Measurements from ENCODE around the gene UBAC2. TPM values are rescaled to one million over a fixed set of nuclear protein-coding genes. Genes with fewer than 3 reads are reported as not detected.
"Not testable (repeated sequence)": the region's sequence is repeated elsewhere in the genome, so short reads cannot be mapped to it uniquely, and the experiment has no call there.

The UBAC2 gene
- total RNA-seq, 2 donors from 2014 or later: 39.0 to 46.1 TPM

DNA sequence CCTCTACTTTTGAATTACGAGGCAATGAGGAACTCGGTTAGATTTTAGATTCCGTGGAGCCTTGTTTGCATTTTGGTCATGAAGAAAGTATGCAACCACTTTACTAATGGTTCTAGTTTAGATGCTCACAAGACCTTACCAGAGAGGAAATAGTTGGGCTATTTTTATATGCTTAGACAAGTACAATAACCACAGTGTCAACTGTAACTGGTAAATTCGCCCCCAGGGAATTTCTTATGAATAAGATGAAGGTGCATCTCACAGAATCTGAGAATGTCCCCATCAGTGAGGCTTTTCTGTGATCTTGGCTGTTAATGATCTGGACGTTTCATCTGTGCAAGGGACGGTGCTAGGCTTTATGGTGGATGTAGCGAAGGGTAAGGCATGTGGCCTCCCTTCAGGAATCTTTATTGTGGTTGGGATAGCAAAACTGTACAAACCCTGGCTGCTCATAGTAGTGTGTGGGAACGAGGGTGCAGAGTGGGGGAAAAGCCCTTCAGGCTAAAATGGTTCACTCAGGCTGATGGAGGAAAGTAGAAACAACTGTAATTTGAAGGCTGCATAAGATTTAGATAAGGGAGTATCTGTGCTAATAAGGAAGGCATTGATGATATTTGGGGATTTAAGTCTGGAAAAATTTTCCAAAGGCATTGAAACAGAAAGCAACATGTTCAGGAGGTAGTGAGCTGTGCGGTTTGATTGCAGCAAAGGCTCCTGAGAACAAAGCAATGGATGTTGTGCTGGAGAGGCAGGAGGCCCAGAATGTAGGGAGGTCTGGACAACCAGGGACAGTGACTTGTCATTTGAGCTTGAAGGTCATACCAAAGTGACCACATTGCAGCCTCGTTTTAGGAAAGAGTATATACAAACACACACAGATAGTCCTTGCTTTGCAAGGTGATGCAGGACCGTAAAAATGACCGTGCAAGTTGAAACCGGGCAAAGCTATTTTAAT is 28.4 kb downstream of the UBAC2 start:
- Mint-ChIP-seq H3K9me3 (no peaks in the 10 kb centered on the region), H3K4me1 (peaks cover 49% of the 10 kb centered on the region), H3K36me3 (ENCODE audit: low read depth) (peaks cover 12% of the 10 kb centered on the region), H3K27me3 (no peaks in the 10 kb centered on the region), H3K27ac (peak overlapping the region; percentile 65), H3K4me3 (peak overlapping the region; percentile 79)
- peak; percentile 72 for ATAC-seq (replicated peaks)

GRCh38 chr13:99230588-99230987 is 29.9 kb downstream of the UBAC2 start:
- not testable (repeated sequence) for H3K27ac Mint-ChIP-seq, H3K9me3 Mint-ChIP-seq, H3K27me3 Mint-ChIP-seq
- H3K4me1 Mint-ChIP-seq: peaks cover 45% of the 10 kb centered on the region
- peak overlapping the region; percentile 79 for H3K4me3 Mint-ChIP-seq
- peaks cover 12% of the 10 kb centered on the region for H3K36me3 Mint-ChIP-seq (ENCODE audit: low read depth)
- ATAC-seq (replicated peaks): peak; percentile 63

DNA sequence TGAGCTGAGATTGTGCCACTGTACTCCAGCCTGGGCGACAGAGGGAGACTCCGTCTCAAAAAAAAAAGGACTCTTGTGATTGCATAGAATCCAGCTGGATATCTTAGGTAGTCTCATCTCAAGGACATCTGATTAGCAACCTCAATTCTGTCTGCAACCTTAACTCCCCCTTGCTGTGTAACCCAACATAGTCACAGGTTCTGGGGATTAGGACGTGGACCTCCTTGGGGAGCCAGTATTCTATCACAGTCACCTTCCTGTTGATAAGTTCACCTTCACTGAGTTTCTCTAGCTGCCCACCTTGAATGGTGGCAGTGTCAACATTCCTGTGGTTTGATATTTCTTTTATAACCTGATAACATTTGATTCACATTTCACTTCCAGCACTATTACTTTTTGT is 30.3 kb downstream of the UBAC2 start:
- Mint-ChIP-seq H3K27ac (no peak overlapping the region), H3K27me3 (no peaks in the 10 kb centered on the region), H3K4me1 (peaks cover 43% of the 10 kb centered on the region), H3K9me3 (no peaks in the 10 kb centered on the region), H3K36me3 (ENCODE audit: low read depth) (peaks cover 14% of the 10 kb centered on the region), H3K4me3 (peak overlapping the region; percentile 79)
- ATAC-seq (replicated peaks): peak; percentile 10

GRCh38 chr13:99231721-99232120 is 31.1 kb downstream of the UBAC2 start:
- ATAC-seq (replicated peaks): no peak
- Mint-ChIP-seq H3K9me3 (no peaks in the 10 kb centered on the region), H3K27me3 (no peaks in the 10 kb centered on the region), H3K4me3 (peak overlapping the region; percentile 79), H3K27ac (peak overlapping the region; percentile 56), H3K4me1 (peaks cover 42% of the 10 kb centered on the region), H3K36me3 (ENCODE audit: low read depth) (peaks cover 16% of the 10 kb centered on the region)

- Mint-ChIP-seq H3K27me3 (no peaks in the 10 kb centered on the region), H3K27ac (peak overlapping the region; percentile 85), H3K4me3 (peak overlapping the region; percentile 83), H3K4me1 (peaks cover 38% of the 10 kb centered on the region), H3K9me3 (no peaks in the 10 kb centered on the region), H3K36me3 (ENCODE audit: low read depth) (peaks cover 53% of the 10 kb centered on the region)
- ATAC-seq (replicated peaks): peak; percentile 85
These were observed 37.5 kb downstream of the UBAC2 start for GRCh38 chr13:99237981-99238662.

DNA sequence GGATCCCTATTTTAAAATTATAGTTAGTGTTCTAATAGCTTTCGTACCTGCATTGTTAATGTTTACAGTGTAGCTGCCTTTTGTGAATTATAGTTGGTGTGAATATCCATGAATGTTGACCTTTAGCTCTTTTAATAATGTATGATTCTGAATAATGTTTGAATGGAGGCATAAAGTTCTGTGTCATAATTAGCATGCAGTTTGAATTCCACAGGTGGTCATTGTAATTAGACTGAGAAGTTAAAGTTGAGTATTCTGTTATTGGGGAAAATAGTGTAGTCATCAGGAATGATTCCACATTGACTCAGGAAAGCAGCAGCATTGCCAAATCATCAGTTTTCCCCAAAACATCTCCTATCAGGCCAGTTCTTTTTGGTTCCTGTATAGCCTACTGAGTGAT is 45.4 kb downstream of the UBAC2 start:
- ATAC-seq (replicated peaks): no peak
- H3K9me3 Mint-ChIP-seq: no peaks in the 10 kb centered on the region
- H3K36me3 Mint-ChIP-seq (ENCODE audit: low read depth): peaks cover 82% of the 10 kb centered on the region

GRCh38 chr13:99249178-99249577 is 48.5 kb downstream of the UBAC2 start:
- H3K36me3 Mint-ChIP-seq (ENCODE audit: low read depth): peaks cover 78% of the 10 kb centered on the region
- H3K4me3 Mint-ChIP-seq; ATAC-seq (replicated peaks); H3K9me3 Mint-ChIP-seq; H3K27me3 Mint-ChIP-seq: not testable (repeated sequence)
- H3K4me1 Mint-ChIP-seq: peaks cover 36% of the 10 kb centered on the region
- peak overlapping the region; percentile 22 for H3K27ac Mint-ChIP-seq

More for the DNA sequence above, 45.4 kb downstream of the UBAC2 start:
- Mint-ChIP-seq H3K27me3 (no peaks in the 10 kb centered on the region), H3K4me1 (peaks cover 24% of the 10 kb centered on the region), H3K4me3 (no peak overlapping the region), H3K27ac (no peak overlapping the region)

DNA sequence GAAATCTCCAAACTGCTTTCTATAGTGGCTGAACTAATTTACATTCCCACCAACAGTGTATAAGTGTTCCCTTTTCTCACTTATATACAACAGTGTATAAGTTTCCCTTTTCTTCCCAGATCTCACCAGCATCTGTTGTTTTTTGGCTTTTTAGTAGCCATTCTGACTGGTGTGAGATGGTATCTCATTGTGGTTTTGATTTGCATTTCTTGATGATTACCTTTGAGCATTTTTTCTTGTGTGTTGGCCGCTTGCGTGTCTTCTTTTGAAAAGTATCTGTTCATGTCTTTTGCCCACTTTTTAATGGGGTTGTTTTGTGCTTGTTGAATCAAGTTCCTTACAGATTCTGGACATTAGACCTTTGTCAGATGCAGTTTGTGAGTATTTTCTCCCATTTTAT is 49.0 kb downstream of the UBAC2 start:
- H3K4me1 Mint-ChIP-seq: peaks cover 36% of the 10 kb centered on the region
- ATAC-seq (replicated peaks): peak; percentile 26
- not testable (repeated sequence) for H3K27ac Mint-ChIP-seq, H3K4me3 Mint-ChIP-seq, H3K9me3 Mint-ChIP-seq, H3K27me3 Mint-ChIP-seq
- H3K36me3 Mint-ChIP-seq (ENCODE audit: low read depth): peaks cover 76% of the 10 kb centered on the region

DNA sequence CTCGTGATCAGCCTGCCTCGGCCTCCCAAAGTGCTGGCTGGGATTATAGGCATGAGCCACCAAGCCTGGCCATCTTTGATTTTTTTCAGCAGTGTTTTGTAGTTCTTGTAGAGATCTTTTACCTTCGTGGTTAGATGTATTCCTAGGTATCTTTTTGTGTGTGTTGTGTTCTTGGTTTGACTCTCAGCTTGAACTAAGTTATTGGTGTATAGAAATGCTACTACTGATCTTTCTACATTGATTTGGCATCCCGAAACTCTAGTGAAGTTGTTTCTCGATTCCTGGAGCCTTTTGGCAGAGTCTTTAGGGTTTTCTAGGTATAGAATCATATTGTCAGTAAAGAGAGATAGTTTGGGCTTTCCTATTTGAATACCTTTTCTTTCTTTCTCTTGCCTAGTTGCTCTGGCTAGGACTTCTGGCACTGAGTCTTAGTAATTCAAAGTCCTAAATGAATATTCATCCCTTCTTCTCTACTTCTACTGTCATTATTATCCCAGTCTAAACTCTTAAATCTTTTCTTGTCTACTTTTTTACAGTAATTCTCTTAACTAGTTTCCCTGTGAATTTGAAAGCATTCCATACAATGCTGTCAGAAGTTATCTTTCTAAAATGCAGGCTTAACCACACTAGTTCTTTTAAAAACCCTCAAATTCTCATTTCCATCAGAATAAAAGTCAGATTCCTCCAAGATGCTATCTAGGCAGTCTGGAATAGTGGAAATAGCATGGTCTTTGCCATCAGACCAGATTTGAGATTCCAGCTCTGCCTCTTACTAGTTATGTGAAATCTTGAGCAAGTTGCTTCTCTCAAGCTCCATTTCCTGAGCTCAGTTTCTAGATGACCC is 50.5 kb downstream of the UBAC2 start:
- Mint-ChIP-seq H3K9me3 (no peaks in the 10 kb centered on the region), H3K4me1 (peaks cover 47% of the 10 kb centered on the region), H3K4me3 (peak overlapping the region; percentile 60), H3K27ac (peak overlapping the region; percentile 57), H3K27me3 (no peaks in the 10 kb centered on the region), H3K36me3 (ENCODE audit: low read depth) (peaks cover 78% of the 10 kb centered on the region)
- ATAC-seq (replicated peaks): peak; percentile 84

DNA sequence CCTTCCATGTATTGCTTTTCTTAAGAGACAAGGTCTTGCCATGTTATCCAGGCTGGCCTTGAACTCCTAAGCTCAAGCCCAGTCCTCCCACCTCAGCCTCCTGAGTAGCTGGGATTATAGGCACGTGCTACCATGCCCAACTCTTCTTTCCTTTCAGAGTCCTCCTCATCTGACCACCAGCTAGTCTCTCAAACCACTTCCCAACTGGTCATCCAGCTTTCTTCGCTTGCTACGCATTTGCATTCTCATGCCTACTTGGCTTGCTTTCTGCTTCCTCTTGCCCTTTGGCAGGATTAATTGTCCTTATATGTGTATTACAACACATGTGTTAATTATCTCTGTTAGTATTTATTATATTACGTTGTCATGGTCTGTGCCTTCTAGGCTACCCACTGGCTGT is 51.3 kb downstream of the UBAC2 start:
- peak overlapping the region; percentile 57 for H3K27ac Mint-ChIP-seq
- H3K9me3 Mint-ChIP-seq: no peaks in the 10 kb centered on the region
- peaks cover 80% of the 10 kb centered on the region for H3K36me3 Mint-ChIP-seq (ENCODE audit: low read depth)
- H3K27me3 Mint-ChIP-seq: no peaks in the 10 kb centered on the region
- peak overlapping the region; percentile 60 for H3K4me3 Mint-ChIP-seq
- peaks cover 47% of the 10 kb centered on the region for H3K4me1 Mint-ChIP-seq
- no peak for ATAC-seq (replicated peaks)

DNA sequence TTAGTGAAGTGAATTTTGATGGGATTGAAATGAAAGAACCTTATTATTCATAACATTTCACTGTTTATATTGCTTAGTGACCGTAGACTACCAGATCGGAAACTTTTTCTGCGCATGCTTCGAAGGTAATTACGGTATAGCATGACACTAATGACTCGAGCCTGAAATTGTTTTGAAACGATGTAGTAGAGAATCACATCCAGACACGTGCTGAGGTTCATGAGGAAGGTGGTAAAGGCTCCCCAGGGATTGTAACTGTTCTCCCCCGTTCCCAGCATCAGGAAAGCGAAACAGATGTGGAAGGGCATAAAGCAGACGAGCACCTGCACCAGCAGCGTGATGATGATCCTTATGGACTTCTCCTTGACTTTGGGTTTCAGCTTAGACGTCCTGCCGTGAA is 54.2 kb downstream of the UBAC2 start:
- H3K4me1 Mint-ChIP-seq: peaks cover 49% of the 10 kb centered on the region
- H3K27ac Mint-ChIP-seq: peak overlapping the region; percentile 44
- H3K4me3 Mint-ChIP-seq: peak overlapping the region; percentile 93

DNA sequence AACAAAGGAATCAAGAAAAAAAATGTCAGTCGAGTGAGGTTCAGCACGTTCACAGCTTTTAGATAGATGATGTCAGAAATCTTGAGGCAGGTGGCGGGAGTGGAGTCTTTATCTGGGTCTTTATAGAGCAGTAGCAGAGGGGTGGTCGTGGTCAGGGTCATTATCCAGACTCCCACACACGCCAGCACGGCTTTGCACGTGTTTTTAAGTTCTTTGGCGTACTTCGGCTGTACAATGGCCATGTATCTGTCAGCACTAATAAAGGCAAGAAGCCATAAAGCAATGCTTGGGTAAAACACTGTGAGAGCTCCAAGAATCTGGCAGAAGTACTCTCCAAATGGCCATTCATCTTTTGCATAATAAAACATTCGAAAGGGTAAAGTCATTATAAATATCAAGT is 54.6 kb downstream of the UBAC2 start:
- Mint-ChIP-seq H3K4me1 (peaks cover 49% of the 10 kb centered on the region), H3K4me3 (peak overlapping the region; percentile 93), H3K9me3 (no peaks in the 10 kb centered on the region)

More for the DNA sequence above, 54.2 kb downstream of the UBAC2 start:
- no peak for ATAC-seq (replicated peaks)
- peaks cover 77% of the 10 kb centered on the region for H3K36me3 Mint-ChIP-seq (ENCODE audit: low read depth)
- no peaks in the 10 kb centered on the region for H3K27me3 Mint-ChIP-seq
- no peaks in the 10 kb centered on the region for H3K9me3 Mint-ChIP-seq

DNA sequence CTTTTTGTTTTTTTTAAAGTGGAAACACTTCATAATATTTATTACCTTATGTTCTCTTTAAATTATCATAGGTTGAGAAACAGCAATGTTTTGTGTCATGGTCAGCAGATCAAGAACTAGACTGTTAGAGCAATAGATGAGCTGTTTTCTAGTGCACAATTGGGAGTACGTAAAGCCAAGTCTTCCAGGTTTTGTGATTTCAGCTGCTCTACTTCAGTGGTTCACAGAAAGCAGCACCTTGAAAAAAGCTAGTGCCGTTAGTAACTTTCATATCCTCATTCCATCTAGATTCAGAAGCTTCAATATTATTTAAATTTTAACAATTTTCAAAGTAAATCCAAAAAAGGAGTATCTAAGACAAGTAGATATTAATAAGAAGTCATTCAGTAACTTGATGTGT is 55.6 kb downstream of the UBAC2 start:
- peak overlapping the region; percentile 93 for H3K4me3 Mint-ChIP-seq
- H3K27me3 Mint-ChIP-seq: no peaks in the 10 kb centered on the region
- peak overlapping the region; percentile 5 for H3K27ac Mint-ChIP-seq
- H3K4me1 Mint-ChIP-seq: peaks cover 45% of the 10 kb centered on the region
- peaks cover 67% of the 10 kb centered on the region for H3K36me3 Mint-ChIP-seq (ENCODE audit: low read depth)
- ATAC-seq (replicated peaks): no peak
- H3K9me3 Mint-ChIP-seq: no peaks in the 10 kb centered on the region

More for the DNA sequence above, 54.6 kb downstream of the UBAC2 start:
- peak overlapping the region; percentile 44 for H3K27ac Mint-ChIP-seq
- peaks cover 77% of the 10 kb centered on the region for H3K36me3 Mint-ChIP-seq (ENCODE audit: low read depth)
- H3K27me3 Mint-ChIP-seq: no peaks in the 10 kb centered on the region
- no peak for ATAC-seq (replicated peaks)

DNA sequence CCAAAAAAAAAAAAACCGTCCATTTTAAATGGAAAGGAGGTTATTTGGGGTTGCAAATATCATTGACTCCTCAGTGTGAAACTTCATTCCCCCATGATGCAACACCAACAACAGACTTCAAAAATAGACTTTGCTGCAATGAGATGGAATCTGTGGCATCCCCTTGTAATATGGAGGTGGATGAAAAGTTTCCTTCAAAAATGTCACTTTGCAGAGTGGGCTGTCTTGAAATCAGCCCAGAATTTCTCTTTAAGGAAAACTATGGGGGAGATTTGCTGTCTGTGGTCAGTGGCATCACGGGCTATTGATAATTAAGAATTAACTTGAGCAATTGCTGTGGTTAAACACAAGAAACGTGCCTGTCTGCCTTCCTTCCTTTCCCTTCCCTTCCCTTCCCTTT is 56.1 kb downstream of the UBAC2 start:
- Mint-ChIP-seq H3K4me1 (peaks cover 42% of the 10 kb centered on the region), H3K4me3 (peak overlapping the region; percentile 93), H3K9me3 (no peaks in the 10 kb centered on the region), H3K27me3 (no peaks in the 10 kb centered on the region), H3K36me3 (ENCODE audit: low read depth) (peaks cover 69% of the 10 kb centered on the region), H3K27ac (peak overlapping the region; percentile 5)
- ATAC-seq (replicated peaks): no peak

All from activated T-helper 17 cell treated with anti-CD3 and anti-CD28 coated beads, Interleukin-2, amount 50 U/mL, for 72 hours (primary cell).